Spleen (tissue), 7 donors: ENCODE measurements around the gene IRF2.

ENCODE experiments used
- CTCF ChIP-seq, 11 experiments: fragments of 200-600 bp in 7 of 11; fragments of 450-650 bp in 4 of 11; sonication (generic) in 4 of 11; IDR thresholded peaks in 8 of 11; conservative IDR thresholded peaks in 3 of 11; 1 replicate in 7 of 11; 2 replicates in 4 of 11; pipeline versions ENCODE4 v1.4.0 to v1.8.0; 2016 to 2021; ENCODE audit warnings: antibody characterized with exemption in 11 of 11, inconsistent platforms in 4 of 11, mild to moderate bottlenecking in 1 of 11
- POLR2A ChIP-seq, 3 donors: fragments of 450-650 bp; IDR thresholded peaks; one replicate each; pipeline ENCODE4 v1.5.1; 2017; ENCODE audit warnings: antibody characterized with exemption in 3 of 3, mild to moderate bottlenecking in 1 of 3
- POLR2AphosphoS5 ChIP-seq, 3 donors: sonication (generic); formaldehyde crosslinking; IDR thresholded peaks; one replicate each; pipeline ENCODE4 v1.5.1; 2017; ENCODE audit warnings: antibody characterized with exemption in 3 of 3
- donor health status: DM: no; HTN: no; CAD: no; lungs with moderate emphysema.
- donor health status: DM: no; HTN: no; CAD: no.
- donor health status: DM: no; HTN: no; CAD: no.

- TF ChIP-seq POLR2AphosphoS5 (IDR thresholded peaks at IDR 0.05) (no peak), CTCF (IDR thresholded peaks at IDR 0.05 in 8 of 11, conservative IDR thresholded peaks at IDR 0.05 in 3 of 11) (no peak), POLR2A (IDR thresholded peaks at IDR 0.05) (no peak)
Observed at GRCh38 chr4:184400891-184401290, 73.5 kb downstream of the IRF2 start.
